Muscle layer of duodenum (tissue), 2 donors: ENCODE data around the gene WFDC8.

Experiments
- H3K27ac ChIP-seq: one replicate; pipeline ENCODE4 v1.7.0; 2013; ENCODE audit warnings: mild to moderate bottlenecking, low read length
- H3K27me3 ChIP-seq: one replicate; pipeline ENCODE4 v1.7.0; 2013; ENCODE audit warnings: low read depth, mild to moderate bottlenecking, control low read depth, low read length
- H3K36me3 ChIP-seq, 2 donors: one replicate each; pipeline ENCODE4 v1.7.0; 2013; ENCODE audit warnings: low read length in 2 of 2, control low read depth in 1 of 2, mild to moderate bottlenecking in 1 of 2; ENCODE audit not compliant: insufficient read depth in 2 of 2, control insufficient read depth in 1 of 2
- H3K4me1 ChIP-seq, 2 donors: one replicate each; pipeline ENCODE4 v1.7.0; 2013; ENCODE audit warnings: low read length in 2 of 2, mild to moderate bottlenecking in 2 of 2, control low read depth in 1 of 2, moderate library complexity in 1 of 2; ENCODE audit not compliant: insufficient read depth in 2 of 2, control insufficient read depth in 1 of 2
- H3K4me3 ChIP-seq, 2 donors: one replicate each; pipeline ENCODE4 v1.7.0; 2013; ENCODE audit warnings: low read length in 2 of 2, low read depth in 1 of 2, mild to moderate bottlenecking in 1 of 2
- H3K9me3 ChIP-seq, 2 donors: one replicate each; pipeline ENCODE4 v1.7.0; 2013; ENCODE audit warnings: low read length in 2 of 2, control low read depth in 1 of 2, mild to moderate bottlenecking in 1 of 2; ENCODE audit not compliant: control insufficient read depth in 1 of 2
- donor health status: healthy.

WFDC8 gene

GRCh38 chr20:45548410-45548809, 30.7 kb downstream of the WFDC8 start:
- Histone ChIP-seq H3K27ac (no peak overlapping the region), H3K9me3 (no peaks in the 10 kb centered on the region), H3K27me3 (no peaks in the 10 kb centered on the region), H3K4me3 (no peak overlapping the region), H3K4me1 (no peaks in the 10 kb centered on the region), H3K36me3 (no peaks in the 10 kb centered on the region)

- no peaks in the 10 kb centered on the region for H3K4me1 ChIP-seq
- H3K4me3 ChIP-seq, result no peak within 1 kb of the TSS
- H3K36me3 ChIP-seq, result no peaks in the 10 kb centered on the region
- no peaks in the 10 kb centered on the region for H3K9me3 ChIP-seq
- no peaks in the 10 kb centered on the region for H3K27me3 ChIP-seq
- no peak within 1 kb of the TSS for H3K27ac ChIP-seq
These were observed 31.8 kb downstream of the WFDC8 start, which contains the start of gene EPPIN for GRCh38 chr20:45547206-45547770. Gene EPPIN, minus strand, starts transcription at chr20:45547401. Its CDS starts 44 bp downstream, at chr20:45547357.

- Histone ChIP-seq H3K4me3 (no peak overlapping the region), H3K27me3 (no peaks in the 10 kb centered on the region), H3K9me3 (no peaks in the 10 kb centered on the region), H3K36me3 (no peaks in the 10 kb centered on the region), H3K27ac (no peak overlapping the region), H3K4me1 (no peaks in the 10 kb centered on the region)
These were observed 33.2 kb downstream of the WFDC8 start for GRCh38 chr20:45545754-45546453.

- H3K4me1 ChIP-seq, result no peaks in the 10 kb centered on the region
- H3K27me3 ChIP-seq, result no peaks in the 10 kb centered on the region
- H3K36me3 ChIP-seq, result no peaks in the 10 kb centered on the region
- H3K27ac ChIP-seq, result no peak overlapping the region
- no peaks in the 10 kb centered on the region for H3K9me3 ChIP-seq
- no peak overlapping the region for H3K4me3 ChIP-seq
These were observed 33.7 kb downstream of the WFDC8 start for GRCh38 chr20:45545351-45545750.

GRCh38 chr20:45539382-45539781, 39.7 kb downstream of the WFDC8 start, which contains the start of gene WFDC6:
Gene WFDC6, minus strand, starts transcription at chr20:45539482. Its CDS starts 75 bp downstream, at chr20:45539407.
- no peak within 1 kb of the TSS for H3K4me3 ChIP-seq
- no peaks in the 10 kb centered on the region for H3K9me3 ChIP-seq
- H3K27me3 ChIP-seq, result no peaks in the 10 kb centered on the region
- no peaks in the 10 kb centered on the region for H3K4me1 ChIP-seq
- H3K36me3 ChIP-seq, result no peaks in the 10 kb centered on the region
- H3K27ac ChIP-seq, result no peak within 1 kb of the TSS

- Histone ChIP-seq H3K4me1 (no peaks in the 10 kb centered on the region), H3K27ac (no peak overlapping the region), H3K9me3 (no peaks in the 10 kb centered on the region), H3K27me3 (no peaks in the 10 kb centered on the region), H3K36me3 (no peaks in the 10 kb centered on the region), H3K4me3 (no peak overlapping the region)
These were observed 40.8 kb downstream of the WFDC8 start for GRCh38 chr20:45538209-45538799.

- Histone ChIP-seq H3K9me3 (no peaks in the 10 kb centered on the region), H3K27me3 (no peaks in the 10 kb centered on the region), H3K36me3 (no peaks in the 10 kb centered on the region), H3K4me3 (no peak overlapping the region), H3K4me1 (no peaks in the 10 kb centered on the region), H3K27ac (no peak overlapping the region)
These were observed 51.8 kb downstream of the WFDC8 start for GRCh38 chr20:45527294-45527693.

- no peaks in the 10 kb centered on the region for H3K4me1 ChIP-seq
- no peaks in the 10 kb centered on the region for H3K36me3 ChIP-seq
- no peaks in the 10 kb centered on the region for H3K9me3 ChIP-seq
- no peak overlapping the region for H3K27ac ChIP-seq
- H3K27me3 ChIP-seq, result no peaks in the 10 kb centered on the region
- no peak overlapping the region for H3K4me3 ChIP-seq
These were observed 55.3 kb downstream of the WFDC8 start for GRCh38 chr20:45523821-45524220.

- H3K27me3 ChIP-seq, result no peaks in the 10 kb centered on the region
- no peaks in the 10 kb centered on the region for H3K9me3 ChIP-seq
- H3K4me1 ChIP-seq, result no peaks in the 10 kb centered on the region
- H3K36me3 ChIP-seq, result no peaks in the 10 kb centered on the region
- H3K4me3 ChIP-seq, result no peak overlapping the region
- no peak overlapping the region for H3K27ac ChIP-seq
These were observed 60.8 kb downstream of the WFDC8 start for GRCh38 chr20:45518282-45518681.

- H3K9me3 ChIP-seq, result no peaks in the 10 kb centered on the region
- H3K27me3 ChIP-seq, result no peaks in the 10 kb centered on the region
- H3K4me3 ChIP-seq, result no peak within 1 kb of the TSS
- no peak within 1 kb of the TSS for H3K27ac ChIP-seq
- no peaks in the 10 kb centered on the region for H3K36me3 ChIP-seq
- H3K4me1 ChIP-seq, result no peaks in the 10 kb centered on the region
These were observed 63.8 kb downstream of the WFDC8 start, which contains the start of gene SPINT3 for GRCh38 chr20:45515147-45515913. Gene SPINT3, minus strand, starts transcription at chr20:45515622. Its CDS starts 14 bp downstream, at chr20:45515608.

GRCh38 chr20:45510242-45510862, 68.7 kb downstream of the WFDC8 start:
- H3K9me3 ChIP-seq, result no peaks in the 10 kb centered on the region
- H3K4me3 ChIP-seq, result no peak overlapping the region
- no peak overlapping the region for H3K27ac ChIP-seq
- H3K36me3 ChIP-seq, result no peaks in the 10 kb centered on the region
- no peaks in the 10 kb centered on the region for H3K27me3 ChIP-seq
- no peaks in the 10 kb centered on the region for H3K4me1 ChIP-seq
